ENCODE measurements around the gene SNED1. TPM values are rescaled to one million over a fixed set of nuclear protein-coding genes. Genes with fewer than 3 reads are reported as not detected.

The SNED1 gene
- polyA plus RNA-seq, 1 donor from 2014 or later = 0.32 TPM

- Histone ChIP-seq H3K36me3 (ENCODE audit: insufficient read depth, low read length) (no peaks in the 10 kb centered on the region), H3K9ac (ENCODE audit: low read length) (no peak overlapping the region), H3F3A (ENCODE audit: insufficient read depth, low read length, poor library complexity, severe bottlenecking) (no peaks in the 10 kb centered on the region), H3K9me3 (ENCODE audit: low read length) (no peaks in the 10 kb centered on the region), H3K27me3 (ENCODE audit: insufficient read depth, low read depth, low read length) (no peaks in the 10 kb centered on the region), H3K79me2 (replicated peaks; ENCODE audit: insufficient read depth, low read length) (no peaks in the 10 kb centered on the region), H3K27ac (ENCODE audit: low read length) (no peak overlapping the region), H3K9me2 (ENCODE audit: insufficient read depth, low read length) (no peaks in the 10 kb centered on the region), H3K4me3 (ENCODE audit: low read length) (no peak overlapping the region), H2AFZ (ENCODE audit: low read depth, low read length) (no peak overlapping the region), H3K4me2 (ENCODE audit: low read length) (no peak overlapping the region), H4K20me1 (ENCODE audit: insufficient read depth) (no peaks in the 10 kb centered on the region)
- no peak for TF ChIP-seq POLR2AphosphoS5 (IDR thresholded peaks at IDR 0.05)
- TF ChIP-seq EZH2 (IDR thresholded peaks at IDR 0.05; ENCODE audit: borderline replicate concordance, insufficient read depth, low read length, poor library complexity, severe bottlenecking) = no peak
- TF ChIP-seq, protein P1, sequence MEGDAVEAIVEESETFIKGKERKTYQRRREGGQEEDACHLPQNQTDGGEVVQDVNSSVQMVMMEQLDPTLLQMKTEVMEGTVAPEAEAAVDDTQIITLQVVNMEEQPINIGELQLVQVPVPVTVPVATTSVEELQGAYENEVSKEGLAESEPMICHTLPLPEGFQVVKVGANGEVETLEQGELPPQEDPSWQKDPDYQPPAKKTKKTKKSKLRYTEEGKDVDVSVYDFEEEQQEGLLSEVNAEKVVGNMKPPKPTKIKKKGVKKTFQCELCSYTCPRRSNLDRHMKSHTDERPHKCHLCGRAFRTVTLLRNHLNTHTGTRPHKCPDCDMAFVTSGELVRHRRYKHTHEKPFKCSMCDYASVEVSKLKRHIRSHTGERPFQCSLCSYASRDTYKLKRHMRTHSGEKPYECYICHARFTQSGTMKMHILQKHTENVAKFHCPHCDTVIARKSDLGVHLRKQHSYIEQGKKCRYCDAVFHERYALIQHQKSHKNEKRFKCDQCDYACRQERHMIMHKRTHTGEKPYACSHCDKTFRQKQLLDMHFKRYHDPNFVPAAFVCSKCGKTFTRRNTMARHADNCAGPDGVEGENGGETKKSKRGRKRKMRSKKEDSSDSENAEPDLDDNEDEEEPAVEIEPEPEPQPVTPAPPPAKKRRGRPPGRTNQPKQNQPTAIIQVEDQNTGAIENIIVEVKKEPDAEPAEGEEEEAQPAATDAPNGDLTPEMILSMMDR (IDR thresholded peaks at IDR 0.05; ENCODE audit: poor library complexity, severe bottlenecking) = no peak
- no peak for TF ChIP-seq RAD21 (conservative IDR thresholded peaks at IDR 0.05)
- TF ChIP-seq SMC3 (conservative IDR thresholded peaks at IDR 0.05; ENCODE audit: poor library complexity) = no peak
- TF ChIP-seq TAF1 (IDR thresholded peaks at IDR 0.05; ENCODE audit: low read depth) = no peak
- TF ChIP-seq, protein P2, sequence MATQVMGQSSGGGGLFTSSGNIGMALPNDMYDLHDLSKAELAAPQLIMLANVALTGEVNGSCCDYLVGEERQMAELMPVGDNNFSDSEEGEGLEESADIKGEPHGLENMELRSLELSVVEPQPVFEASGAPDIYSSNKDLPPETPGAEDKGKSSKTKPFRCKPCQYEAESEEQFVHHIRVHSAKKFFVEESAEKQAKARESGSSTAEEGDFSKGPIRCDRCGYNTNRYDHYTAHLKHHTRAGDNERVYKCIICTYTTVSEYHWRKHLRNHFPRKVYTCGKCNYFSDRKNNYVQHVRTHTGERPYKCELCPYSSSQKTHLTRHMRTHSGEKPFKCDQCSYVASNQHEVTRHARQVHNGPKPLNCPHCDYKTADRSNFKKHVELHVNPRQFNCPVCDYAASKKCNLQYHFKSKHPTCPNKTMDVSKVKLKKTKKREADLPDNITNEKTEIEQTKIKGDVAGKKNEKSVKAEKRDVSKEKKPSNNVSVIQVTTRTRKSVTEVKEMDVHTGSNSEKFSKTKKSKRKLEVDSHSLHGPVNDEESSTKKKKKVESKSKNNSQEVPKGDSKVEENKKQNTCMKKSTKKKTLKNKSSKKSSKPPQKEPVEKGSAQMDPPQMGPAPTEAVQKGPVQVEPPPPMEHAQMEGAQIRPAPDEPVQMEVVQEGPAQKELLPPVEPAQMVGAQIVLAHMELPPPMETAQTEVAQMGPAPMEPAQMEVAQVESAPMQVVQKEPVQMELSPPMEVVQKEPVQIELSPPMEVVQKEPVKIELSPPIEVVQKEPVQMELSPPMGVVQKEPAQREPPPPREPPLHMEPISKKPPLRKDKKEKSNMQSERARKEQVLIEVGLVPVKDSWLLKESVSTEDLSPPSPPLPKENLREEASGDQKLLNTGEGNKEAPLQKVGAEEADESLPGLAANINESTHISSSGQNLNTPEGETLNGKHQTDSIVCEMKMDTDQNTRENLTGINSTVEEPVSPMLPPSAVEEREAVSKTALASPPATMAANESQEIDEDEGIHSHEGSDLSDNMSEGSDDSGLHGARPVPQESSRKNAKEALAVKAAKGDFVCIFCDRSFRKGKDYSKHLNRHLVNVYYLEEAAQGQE (IDR thresholded peaks at IDR 0.05; ENCODE audit: borderline replicate concordance) = no peak
- no peak for TF ChIP-seq EP300 (conservative IDR thresholded peaks at IDR 0.05; ENCODE audit: poor library complexity, severe bottlenecking)
- no peak for TF ChIP-seq MXI1 (conservative IDR thresholded peaks at IDR 0.05; ENCODE audit: poor library complexity, severe bottlenecking)
Observed at GRCh38 chr2:241110607-241111439, 112.4 kb downstream of the SNED1 start.

DNA sequence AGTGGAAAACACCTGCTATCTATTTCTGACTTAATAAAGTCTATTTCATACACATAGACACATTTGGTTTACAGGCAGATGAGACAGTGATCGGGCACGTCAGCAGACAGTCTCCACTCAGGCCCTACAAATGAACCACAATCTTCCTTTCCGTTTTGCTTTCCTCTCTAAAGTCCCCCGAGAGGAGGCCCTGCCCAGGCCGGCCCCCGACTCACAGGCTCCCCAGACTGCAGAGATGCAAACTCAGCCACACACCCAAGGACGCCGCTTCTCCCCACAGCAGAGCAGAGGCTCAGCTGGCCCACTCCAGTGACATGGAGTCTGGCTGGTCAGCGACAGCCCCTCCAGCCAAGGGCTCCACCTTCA, 113.0 kb downstream of the SNED1 start:
- no peak overlapping the region for H3K4me3 ChIP-seq (ENCODE audit: low read length)
- H3K4me2 ChIP-seq (ENCODE audit: low read length) = no peak overlapping the region
- no peak overlapping the region for H3K9ac ChIP-seq (ENCODE audit: low read length)
- H3K27ac ChIP-seq (ENCODE audit: low read length) = no peak overlapping the region
- TF ChIP-seq POLR2AphosphoS5 (IDR thresholded peaks at IDR 0.05) = no peak
- TF ChIP-seq MXI1 (conservative IDR thresholded peaks at IDR 0.05; ENCODE audit: poor library complexity, severe bottlenecking) = no peak
- TF ChIP-seq, protein P2 (IDR thresholded peaks at IDR 0.05; ENCODE audit: borderline replicate concordance) = no peak
- no peak for TF ChIP-seq TAF1 (IDR thresholded peaks at IDR 0.05; ENCODE audit: low read depth)
- no peak for TF ChIP-seq EZH2 (IDR thresholded peaks at IDR 0.05; ENCODE audit: borderline replicate concordance, insufficient read depth, low read length, poor library complexity, severe bottlenecking)
- no peak for TF ChIP-seq EP300 (conservative IDR thresholded peaks at IDR 0.05; ENCODE audit: poor library complexity, severe bottlenecking)
- TF ChIP-seq SMC3 (conservative IDR thresholded peaks at IDR 0.05; ENCODE audit: poor library complexity) = no peak
- TF ChIP-seq, protein P1 (IDR thresholded peaks at IDR 0.05; ENCODE audit: poor library complexity, severe bottlenecking) = no peak
- TF ChIP-seq RAD21 (conservative IDR thresholded peaks at IDR 0.05) = no peak
- no peaks in the 10 kb centered on the region for H3K79me2 ChIP-seq (replicated peaks; ENCODE audit: insufficient read depth, low read length)
- H3K9me2 ChIP-seq (ENCODE audit: insufficient read depth, low read length) = no peaks in the 10 kb centered on the region
- H4K20me1 ChIP-seq (ENCODE audit: insufficient read depth) = no peaks in the 10 kb centered on the region
- no peaks in the 10 kb centered on the region for H3F3A ChIP-seq (ENCODE audit: insufficient read depth, low read length, poor library complexity, severe bottlenecking)
- H2AFZ ChIP-seq (ENCODE audit: low read depth, low read length) = no peak overlapping the region
- H3K27me3 ChIP-seq (ENCODE audit: insufficient read depth, low read depth, low read length) = no peaks in the 10 kb centered on the region
- H3K9me3 ChIP-seq (ENCODE audit: low read length) = no peaks in the 10 kb centered on the region
- H3K36me3 ChIP-seq (ENCODE audit: insufficient read depth, low read length) = no peaks in the 10 kb centered on the region

Data from neural cell (in vitro differentiated cells).